ENCODE measurements around the gene CPT1C. TPM values are rescaled to one million over a fixed set of nuclear protein-coding genes. Genes with fewer than 3 reads are reported as not detected.

The CPT1C gene
- total RNA-seq, 4 donors from 2014 or later: 0.38 to 2.6 (median 0.85) TPM; not detected in 1

DNA sequence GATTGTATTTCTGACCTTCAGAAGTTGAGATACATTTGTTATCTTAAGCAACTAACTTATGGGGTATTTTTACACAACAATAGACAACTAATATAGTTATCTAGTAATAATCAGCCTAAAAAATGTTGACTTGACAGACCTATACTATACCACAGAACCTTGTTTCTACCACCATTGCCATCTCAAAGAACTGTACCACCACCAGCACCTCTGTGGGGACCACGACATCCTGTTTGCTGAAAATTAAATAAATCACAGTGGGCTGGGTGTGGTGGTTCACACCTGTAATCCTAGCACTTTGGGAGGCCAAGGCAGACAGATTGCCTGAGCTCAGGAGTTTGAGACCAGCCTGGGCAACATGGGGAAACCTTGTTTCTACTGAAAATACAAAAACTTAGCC, 48.2 kb downstream of the CPT1C start:
- TF ChIP-seq, protein P1, sequence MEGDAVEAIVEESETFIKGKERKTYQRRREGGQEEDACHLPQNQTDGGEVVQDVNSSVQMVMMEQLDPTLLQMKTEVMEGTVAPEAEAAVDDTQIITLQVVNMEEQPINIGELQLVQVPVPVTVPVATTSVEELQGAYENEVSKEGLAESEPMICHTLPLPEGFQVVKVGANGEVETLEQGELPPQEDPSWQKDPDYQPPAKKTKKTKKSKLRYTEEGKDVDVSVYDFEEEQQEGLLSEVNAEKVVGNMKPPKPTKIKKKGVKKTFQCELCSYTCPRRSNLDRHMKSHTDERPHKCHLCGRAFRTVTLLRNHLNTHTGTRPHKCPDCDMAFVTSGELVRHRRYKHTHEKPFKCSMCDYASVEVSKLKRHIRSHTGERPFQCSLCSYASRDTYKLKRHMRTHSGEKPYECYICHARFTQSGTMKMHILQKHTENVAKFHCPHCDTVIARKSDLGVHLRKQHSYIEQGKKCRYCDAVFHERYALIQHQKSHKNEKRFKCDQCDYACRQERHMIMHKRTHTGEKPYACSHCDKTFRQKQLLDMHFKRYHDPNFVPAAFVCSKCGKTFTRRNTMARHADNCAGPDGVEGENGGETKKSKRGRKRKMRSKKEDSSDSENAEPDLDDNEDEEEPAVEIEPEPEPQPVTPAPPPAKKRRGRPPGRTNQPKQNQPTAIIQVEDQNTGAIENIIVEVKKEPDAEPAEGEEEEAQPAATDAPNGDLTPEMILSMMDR (IDR thresholded peaks at IDR 0.05; ENCODE audit: low read depth): no peak

DNA sequence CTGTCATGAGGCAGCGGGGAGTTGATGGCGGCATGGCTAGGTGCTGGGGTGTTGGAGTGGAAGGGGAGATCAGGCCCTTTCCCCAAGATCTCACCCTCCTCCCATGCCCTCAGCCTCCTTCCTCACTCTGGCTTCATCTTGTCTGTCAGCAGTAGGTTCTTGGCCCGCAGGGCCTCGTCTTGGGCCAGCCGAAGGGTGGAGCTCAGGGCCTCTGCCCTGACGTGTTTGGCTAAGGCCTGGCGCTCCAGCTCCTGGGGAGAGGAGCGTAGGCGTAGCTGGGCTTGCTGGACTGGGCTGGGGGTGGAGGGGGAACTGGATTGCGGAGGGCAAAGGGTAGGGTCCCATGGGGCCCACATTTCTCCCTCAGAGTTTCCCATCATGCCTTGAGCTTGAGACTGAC, 49.0 kb downstream of the CPT1C start:
- TF ChIP-seq, protein P1 (IDR thresholded peaks at IDR 0.05; ENCODE audit: low read depth): no peak

DNA sequence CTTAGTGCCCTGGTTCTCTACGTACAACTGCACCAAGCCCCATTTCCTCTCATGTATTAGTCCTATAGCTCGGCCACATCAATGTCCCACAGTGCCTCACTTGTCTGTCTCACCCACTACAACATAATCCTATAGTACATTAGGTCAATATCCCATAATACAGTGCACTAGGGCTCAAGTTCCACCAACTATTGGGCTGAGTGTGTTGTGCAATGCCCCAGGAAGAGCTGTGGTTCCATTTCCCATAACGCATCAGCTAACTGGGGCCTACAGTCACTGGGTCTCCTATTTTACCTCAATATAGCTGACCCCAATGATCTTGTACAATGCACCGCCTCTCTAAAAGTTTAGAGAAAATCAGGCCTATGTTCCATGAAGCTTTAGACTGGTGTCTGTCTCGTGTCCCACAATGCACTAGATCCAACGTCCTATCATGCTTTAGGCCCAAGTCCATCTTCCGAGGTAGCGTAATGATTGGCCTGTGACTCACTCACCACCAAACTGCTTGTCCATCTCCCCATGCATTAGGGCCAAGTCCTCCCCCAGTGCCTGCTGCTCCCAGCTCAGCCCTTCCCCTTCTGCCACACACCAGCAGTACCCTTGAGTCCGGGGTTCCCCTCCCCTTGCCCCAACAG, 50.4 kb downstream of the CPT1C start:
- TF ChIP-seq, protein P1 (IDR thresholded peaks at IDR 0.05; ENCODE audit: low read depth): no peak

DNA sequence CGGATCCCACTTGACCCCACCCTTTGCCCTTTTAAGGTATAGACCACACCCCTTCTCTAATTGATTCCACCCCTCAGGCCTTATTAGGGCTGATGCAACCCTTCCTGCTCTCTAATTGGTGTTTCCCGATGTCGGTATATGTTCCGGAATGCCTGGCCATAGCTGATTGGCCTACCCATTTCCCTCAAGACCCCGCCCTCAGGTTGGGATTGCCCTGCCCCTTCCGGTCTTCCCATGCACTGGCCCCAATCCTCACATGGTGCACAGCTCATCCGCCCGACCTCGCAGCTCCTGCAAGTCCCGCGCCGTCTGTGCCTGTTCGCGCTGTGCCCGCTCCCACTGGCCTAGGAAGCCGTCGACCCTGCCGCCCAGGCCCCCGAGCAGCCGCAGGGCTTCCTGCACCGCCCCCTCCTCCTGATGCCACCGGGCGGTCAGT, 54.0 kb downstream of the CPT1C start:
- TF ChIP-seq, protein P1 (IDR thresholded peaks at IDR 0.05; ENCODE audit: low read depth): no peak

DNA sequence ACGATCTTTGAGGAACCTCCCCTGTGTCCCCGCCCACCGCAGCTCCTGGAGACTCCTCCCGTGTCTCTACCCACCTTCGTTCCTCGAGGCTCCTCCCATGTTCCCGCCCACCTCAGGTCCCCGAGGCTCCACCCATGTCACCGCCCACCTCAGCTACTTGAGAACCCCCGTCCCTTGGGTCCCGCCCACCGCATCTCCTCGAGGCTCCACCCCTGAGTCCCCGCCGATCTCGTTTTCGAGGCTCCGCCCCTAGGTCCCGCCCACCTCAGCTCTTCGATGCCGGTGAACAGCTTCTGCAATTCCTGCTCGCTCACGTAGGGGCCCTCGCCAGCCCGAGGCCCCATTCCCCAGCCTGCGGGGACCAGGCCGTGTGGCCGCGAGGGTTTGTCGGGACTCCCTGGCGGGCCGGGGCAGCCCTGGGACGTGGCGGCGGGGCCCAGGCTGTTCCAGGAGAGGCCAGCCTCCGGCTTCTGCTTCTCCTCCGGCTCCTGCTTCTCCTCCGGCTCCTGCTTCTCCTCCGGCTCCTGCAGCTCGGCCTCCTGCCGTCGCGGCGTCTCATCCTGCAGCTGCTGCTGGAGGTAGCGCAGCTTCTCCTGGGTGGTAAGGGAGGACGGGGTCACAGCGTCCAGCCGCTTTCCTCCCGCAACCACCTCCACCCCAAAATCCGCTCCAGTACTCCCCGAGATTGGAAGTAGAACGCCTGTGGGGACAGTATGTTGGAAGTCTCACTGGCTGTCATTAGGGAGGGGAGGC, 55.5 kb downstream of the CPT1C start:
- TF ChIP-seq, protein P1 (IDR thresholded peaks at IDR 0.05; ENCODE audit: low read depth): no peak

DNA sequence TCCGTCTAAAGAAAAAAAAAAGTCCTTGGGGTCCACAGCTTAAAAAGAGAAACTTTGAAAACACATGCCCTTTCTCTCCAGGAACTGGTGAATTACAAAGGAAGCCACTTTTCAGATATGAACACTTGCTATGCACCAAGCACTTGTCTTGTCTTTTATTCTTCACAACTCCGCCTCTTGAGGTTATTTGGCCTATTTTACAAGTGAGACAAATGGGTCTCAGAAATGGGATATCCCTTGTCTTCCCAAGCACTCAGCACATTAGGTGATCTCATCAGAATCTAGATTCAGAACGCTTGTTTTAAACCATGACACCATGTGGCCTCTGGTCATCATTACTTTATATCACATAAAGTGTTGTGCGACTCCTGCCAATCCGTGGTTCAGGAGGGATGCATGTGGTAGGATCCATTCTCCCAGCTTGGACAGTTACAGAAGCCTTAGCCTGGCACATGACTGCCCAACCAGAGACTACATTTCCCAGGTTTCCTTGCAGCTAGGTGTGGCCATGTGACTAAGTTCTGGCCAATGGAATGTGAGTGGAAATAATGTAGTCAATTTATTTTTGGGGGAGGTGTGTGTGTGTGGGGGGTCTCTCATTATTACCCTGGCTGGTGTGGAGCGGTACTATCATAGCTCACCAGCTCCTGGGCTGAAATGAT, 58.3 kb downstream of the CPT1C start:
- TF ChIP-seq, protein P1 (IDR thresholded peaks at IDR 0.05; ENCODE audit: low read depth): no peak

DNA sequence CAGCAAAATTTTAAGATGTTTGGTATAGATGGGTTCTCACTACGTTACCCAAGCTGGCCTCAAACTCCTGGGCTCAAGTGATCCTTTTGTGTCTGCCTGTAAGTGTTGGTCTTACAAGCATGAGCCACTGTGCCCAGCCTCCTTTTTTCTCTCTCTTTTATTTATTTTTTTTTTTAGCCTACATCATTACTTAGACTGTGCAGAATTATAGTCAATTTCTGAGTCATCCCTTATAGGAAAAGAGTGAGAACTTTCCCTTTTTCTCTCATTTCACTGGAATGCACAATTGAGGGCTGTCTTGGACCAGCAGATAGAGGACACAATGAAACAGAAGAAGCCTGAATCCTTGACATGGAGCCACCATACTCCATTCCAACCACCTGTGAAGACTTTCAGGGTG, 58.9 kb downstream of the CPT1C start:
- TF ChIP-seq, protein P1 (IDR thresholded peaks at IDR 0.05; ENCODE audit: low read depth): no peak
